GM19328 (cell line): ENCODE measurements around the gene ANKFN1.

Experiments
- ATAC-seq: cut with Tn5 transposase; IDR thresholded peaks from one replicate; pipeline ENCODE4 v1.9.1; 2021; ENCODE audit warnings: mild to moderate bottlenecking, moderate library complexity; ENCODE audit not compliant: unreplicated experiment

The ANKFN1 gene

DNA sequence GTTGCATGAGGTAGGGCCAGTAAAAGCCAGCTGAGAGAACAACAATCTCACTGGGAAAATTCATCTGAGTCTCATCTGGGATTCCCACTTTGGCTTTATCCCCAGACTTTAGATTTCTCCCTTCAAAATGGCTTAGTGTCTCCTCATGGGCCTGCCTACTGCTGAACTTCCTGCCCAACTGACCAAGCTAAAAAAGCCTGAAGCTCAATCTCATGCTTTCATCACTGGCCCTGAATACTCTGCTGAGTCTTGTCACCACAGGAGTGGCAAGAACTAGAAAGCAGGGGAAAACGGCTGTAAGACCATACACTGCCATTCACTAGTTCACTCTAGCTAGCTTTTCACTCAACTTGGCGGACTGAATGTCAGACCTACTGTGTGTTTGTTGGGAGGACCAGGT lies 343.9 kb downstream of the ANKFN1 start:
- ATAC-seq: no peak

GRCh38 chr17:56499799-56500388 lies 346.6 kb downstream of the ANKFN1 start:
- ATAC-seq: no peak

GRCh38 chr17:56502120-56502654 lies 348.9 kb downstream of the ANKFN1 start:
- ATAC-seq: no peak

DNA sequence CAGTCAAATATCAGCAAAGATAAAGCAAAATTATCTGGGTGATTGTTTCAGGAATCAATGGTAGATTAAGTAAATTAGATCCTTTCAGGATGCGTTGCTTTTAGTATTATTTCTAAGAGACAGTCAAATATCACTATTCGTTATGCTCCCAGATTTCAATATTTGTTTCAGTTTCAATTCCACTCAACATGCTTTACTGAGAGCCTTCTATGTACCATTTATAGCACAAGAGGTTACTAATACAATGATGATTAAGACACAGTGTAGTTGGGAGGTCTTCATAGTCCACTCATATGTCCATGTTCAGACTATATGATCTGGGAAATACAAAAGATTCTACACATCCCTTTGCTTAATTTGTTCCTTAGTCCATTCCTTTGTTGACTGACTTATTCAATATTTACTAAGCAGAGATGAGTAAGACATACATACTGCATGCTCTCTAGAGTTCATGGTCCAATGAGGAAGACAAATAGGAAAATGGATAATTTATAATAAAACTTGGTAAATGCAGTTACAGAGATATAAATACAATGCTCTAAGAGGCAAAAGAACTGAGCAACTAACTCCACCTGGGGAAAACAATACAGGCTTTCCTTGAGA lies 352.0 kb downstream of the ANKFN1 start:
- ATAC-seq: no peak

DNA sequence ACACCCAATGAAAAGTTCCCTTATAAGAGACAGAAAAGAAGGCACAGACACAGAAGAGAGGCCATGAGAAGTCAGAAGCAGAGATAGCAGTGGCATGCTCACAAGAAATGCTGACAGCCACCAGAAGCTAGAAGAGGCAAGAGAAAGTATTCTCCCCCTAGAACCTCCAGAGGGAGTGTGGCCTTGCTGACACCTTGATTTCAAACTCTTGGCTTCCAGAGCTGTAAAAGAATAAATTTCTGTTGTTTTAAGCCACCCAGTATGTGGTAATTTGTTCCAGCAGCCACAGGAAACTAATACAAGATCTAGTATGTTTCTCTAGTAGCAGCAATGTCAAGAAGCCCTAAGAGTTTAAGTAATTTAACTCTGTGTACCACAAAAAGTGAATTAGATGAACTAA lies 353.1 kb downstream of the ANKFN1 start:
- no peak for ATAC-seq

DNA sequence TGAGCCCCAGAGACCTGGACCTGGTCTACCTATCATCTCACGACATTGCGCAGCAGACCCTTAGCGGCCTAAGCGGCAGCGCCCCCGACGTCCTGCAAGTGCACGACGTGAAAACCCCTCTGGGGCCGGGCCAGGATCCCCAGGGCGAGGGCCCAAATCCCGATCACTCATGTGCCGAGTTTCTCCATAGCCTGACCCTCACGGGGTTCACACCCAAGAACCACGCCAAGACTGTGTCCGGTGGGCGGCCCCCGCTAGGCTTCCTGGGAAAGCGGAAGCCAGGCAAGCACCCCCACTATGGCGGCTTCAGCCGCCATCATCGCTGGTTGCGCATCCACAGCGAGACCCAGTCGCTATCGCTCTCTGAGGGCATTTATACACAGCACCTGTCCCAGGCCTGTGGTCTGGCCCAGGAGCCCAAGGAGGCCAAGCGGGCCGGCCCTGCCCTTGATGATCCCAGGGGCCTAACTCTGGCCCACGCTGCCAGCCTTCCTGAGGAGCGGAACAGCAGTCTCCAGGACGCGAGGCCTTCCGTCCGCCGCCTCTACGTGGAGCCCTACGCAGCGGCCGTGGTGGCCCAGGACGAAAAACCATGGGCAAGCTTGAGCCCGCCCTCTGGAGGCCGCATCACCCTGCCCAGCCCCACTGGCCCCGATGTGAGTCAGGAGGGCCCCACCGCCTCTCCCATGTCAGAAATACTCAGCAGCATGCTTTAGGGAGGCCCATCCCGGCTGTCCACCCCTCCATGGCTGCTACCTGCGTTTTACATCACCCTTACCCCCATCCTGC lies 357.5 kb downstream of the ANKFN1 start:
- ATAC-seq: no peak

DNA sequence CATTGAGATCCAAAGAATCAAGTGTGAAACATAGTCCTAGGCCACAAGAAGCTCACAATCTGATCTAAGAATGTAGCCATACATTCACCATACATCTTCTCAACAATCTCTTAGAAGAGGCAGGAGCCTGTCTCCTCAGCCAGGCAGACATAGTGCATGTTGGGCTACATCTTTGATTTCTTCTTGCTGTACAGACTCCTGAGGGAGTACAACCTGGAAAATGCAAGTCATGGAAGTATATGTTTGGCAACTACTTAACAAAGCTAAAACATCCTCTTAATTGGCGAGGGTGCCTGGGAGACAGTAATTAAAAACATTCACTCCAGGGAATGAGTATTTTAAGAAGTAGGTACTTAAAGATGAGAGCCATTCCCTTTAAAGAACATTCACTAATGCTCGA lies 361.0 kb downstream of the ANKFN1 start:
- ATAC-seq: no peak

DNA sequence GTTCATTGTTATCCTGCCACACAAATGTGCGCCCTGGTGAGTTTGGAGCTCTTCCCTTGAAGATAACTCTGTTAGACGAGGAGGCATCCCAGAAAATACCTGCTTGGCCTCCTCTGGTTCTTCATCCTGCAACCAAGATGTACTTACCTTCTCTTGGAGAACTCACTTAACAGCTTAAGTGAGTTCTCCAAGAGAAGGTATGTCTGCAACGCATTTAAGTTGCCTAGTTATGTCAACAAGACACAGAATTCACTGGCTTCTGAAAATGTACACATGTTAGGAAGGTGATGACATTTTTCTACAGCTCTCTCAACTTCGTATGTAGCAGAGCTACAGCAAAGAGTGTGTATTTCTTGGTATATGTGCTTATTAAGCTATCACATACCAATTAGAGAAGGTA lies 361.6 kb downstream of the ANKFN1 start:
- no peak for ATAC-seq

DNA sequence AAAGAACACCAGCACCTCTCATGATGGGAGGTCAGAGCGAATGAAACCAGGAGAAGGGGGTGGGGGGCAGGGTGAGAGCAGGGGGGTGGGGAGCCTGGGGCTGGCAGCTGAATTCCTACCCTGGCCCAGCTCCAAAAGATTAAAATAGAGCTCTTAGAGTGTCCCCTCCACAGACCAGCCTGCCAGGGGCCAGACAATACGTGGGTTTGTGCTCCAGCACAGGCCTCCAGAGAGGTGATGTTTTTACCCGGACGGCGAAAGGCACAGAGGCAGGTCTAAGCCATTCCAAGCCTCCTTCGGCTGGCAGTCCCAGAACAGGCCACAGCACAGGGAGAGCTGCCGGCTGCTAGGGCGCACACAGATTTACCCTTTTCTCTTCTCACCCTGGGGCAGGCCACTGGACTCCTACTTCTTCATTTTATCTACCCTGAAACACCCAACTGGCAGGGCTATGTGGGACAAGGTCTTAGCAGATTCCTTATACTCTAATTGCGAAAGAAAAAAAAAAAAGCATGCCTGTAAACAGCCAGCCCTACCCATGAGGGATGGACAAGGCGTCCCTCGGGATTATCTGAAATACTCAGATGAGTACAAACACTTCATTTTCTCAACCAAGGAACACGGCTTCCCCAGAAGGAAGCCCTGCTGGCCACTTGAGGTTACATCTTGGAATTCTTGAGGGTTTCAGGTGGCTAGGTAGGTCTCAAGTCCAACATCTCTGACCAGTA lies 368.3 kb downstream of the ANKFN1 start:
- ATAC-seq: no peak

DNA sequence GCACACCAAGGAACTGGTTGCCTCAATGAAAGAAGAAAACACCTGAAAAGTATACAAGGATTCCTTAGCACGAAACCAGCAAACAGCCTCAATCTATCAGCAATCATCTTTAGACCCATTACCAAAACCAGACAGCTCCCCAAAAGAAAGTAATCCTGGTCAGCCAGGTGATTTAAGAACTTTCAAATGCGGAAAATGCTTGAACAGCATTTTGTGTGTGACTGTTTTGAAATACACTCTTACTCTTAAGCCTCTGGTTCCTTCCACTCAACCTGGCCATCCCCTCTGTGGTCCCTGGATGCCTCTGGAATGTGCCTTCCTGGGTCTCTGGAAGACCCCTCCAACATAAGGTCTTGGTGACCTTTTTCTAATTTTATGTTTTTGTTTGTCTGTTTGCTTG lies 369.8 kb downstream of the ANKFN1 start:
- ATAC-seq: no peak

- no peak for ATAC-seq
Measured at GRCh38 chr17:56528696-56529095, 375.4 kb downstream of the ANKFN1 start.

- ATAC-seq: no peak
Measured at GRCh38 chr17:56532926-56533325, 379.7 kb downstream of the ANKFN1 start.

DNA sequence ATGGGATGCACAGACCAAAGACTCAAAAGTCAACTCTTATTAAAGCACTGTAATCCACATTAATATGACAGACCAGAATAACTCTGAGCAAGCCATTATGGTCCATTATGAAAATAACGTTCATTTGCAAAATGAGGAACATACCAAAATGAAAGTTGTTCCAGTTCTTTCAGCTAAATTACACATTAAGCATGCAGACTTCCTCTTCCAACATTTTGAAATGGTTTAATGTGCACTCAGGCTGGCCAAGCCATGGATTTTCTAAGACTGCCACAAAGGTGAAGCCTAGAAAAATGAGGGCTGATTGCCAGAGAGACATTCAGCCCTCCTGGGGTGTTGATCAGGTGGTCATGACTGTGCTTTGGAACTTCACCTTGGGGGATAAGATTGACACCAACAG lies 383.5 kb downstream of the ANKFN1 start:
- ATAC-seq: no peak

- no peak for ATAC-seq
Measured at GRCh38 chr17:56540836-56541235, 387.6 kb downstream of the ANKFN1 start.

DNA sequence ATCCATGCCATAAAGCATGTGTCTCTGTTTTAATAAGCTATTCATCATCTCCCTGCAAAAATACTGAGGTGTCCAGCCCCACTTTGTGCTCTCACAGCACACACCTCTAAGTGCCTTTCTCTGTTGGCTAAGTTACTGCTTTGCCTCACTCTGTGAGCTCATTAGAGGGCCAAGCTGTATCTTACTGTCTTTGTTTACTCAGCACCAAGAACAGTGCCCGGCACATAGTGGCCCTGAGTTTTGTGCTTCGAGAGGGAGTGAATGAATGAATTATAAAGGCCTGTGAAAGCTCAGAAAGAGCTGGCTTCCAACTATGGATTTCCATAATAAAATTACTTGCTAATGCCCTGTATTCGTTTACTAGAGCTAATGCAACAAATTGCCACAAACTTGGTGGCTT lies 390.0 kb downstream of the ANKFN1 start:
- ATAC-seq: no peak

DNA sequence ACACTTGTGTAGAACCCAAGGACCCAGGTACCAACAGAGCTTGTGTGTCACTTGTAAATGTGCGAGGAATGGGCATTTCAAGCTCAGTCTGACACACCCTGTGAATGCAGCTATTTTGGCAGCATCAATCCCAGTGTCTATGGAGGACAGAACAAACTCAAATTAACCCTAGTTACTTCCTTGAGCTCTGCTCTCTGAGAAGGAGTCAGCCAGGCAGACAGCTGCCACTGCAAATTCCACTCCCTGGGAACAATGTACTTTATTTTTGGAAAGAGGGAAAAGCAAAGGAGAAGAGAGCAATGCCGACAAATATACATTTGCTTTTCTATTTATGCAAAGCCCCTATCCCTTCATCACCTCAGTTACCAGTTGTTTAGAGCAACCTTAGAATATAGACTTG lies 391.8 kb downstream of the ANKFN1 start:
- ATAC-seq: no peak

GRCh38 chr17:56545930-56546329 lies 392.7 kb downstream of the ANKFN1 start:
- ATAC-seq: no peak

GRCh38 chr17:56548661-56549060 lies 395.4 kb downstream of the ANKFN1 start:
- no peak for ATAC-seq

- no peak for ATAC-seq
Measured at GRCh38 chr17:56549501-56549900, 396.2 kb downstream of the ANKFN1 start.

DNA sequence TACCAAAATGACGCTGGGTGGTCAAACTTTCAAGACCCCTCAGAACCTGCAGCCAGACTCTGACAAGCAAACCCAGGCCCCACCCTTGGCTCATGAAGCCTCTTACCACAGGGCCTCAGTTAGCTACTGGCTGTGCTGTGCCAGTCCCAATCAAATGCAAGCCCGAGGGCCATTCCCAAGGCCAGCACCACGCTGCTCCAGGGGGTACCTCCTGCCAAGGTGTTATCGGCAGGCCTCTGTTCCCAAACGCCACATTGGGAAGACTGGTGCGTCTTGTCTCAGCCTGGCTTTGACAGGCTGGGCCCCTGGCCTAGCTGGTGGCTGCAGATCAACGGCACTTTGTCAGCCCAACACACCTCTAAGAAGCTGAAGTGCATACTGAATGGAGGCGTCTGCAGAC lies 404.4 kb downstream of the ANKFN1 start:
- no peak for ATAC-seq

- no peak for ATAC-seq
Measured at GRCh38 chr17:56558088-56558487, 404.8 kb downstream of the ANKFN1 start.
